Stimulated activated memory B cell treated with anti-CD40 and anti-IgM and Interleukin-4, amounts not matched to agents 10 μg/mL and 1 μg/mL and 100 μg/mL, for 72 hours (primary cell): Measurements from ENCODE around the gene CCDC93.

Experiments used
- ATAC-seq: fragments of 150-1000 bp; cut with Tn5 transposase; 2 replicates; pipeline ENCODE4 v1.10.0; 2021
- H3K27ac Mint-ChIP-seq: one replicate; pipeline ENCODE4 v1.8.0; 2022; ENCODE audit warnings: mild to moderate bottlenecking, mixed read lengths
- H3K27me3 Mint-ChIP-seq: one replicate; pipeline ENCODE4 v1.8.0; 2022; ENCODE audit warnings: mixed read lengths
- H3K36me3 Mint-ChIP-seq: one replicate; pipeline ENCODE4 v1.8.0; 2022; ENCODE audit warnings: mixed read lengths
- H3K4me1 Mint-ChIP-seq: one replicate; pipeline ENCODE4 v1.8.0; 2022; ENCODE audit warnings: mixed read lengths
- H3K4me3 Mint-ChIP-seq: one replicate; pipeline ENCODE4 v1.8.0; 2022; ENCODE audit warnings: mild to moderate bottlenecking, moderate library complexity, mixed read lengths
- H3K9me3 Mint-ChIP-seq: one replicate; pipeline ENCODE4 v1.8.0; 2022; ENCODE audit warnings: mixed read lengths

Gene CCDC93

DNA sequence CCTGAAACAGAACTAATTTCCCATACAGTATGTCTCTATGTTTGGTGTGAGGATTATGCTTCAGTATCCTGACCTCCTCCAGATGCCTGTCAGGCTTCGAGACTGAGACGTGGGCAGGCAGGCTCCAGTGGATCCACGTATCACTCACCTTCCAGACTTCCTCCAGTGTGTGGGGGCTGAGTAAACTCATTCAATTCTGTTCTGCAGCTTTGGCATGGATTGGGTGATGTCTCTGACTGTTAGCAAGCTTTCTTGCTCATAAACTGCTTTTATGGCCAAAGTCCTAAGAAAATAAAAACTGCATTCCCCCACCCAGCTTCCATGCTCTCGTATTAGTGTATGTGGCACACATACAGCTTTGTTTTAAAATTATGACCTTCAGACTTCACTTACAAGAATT lies 53.6 kb downstream of the CCDC93 start:
- Mint-ChIP-seq H3K9me3 (no peaks in the 10 kb centered on the region), H3K4me3 (no peak overlapping the region), H3K36me3 (peaks cover 70% of the 10 kb centered on the region), H3K4me1 (no peaks in the 10 kb centered on the region), H3K27me3 (no peaks in the 10 kb centered on the region), H3K27ac (no peak overlapping the region)
- no peak for ATAC-seq

DNA sequence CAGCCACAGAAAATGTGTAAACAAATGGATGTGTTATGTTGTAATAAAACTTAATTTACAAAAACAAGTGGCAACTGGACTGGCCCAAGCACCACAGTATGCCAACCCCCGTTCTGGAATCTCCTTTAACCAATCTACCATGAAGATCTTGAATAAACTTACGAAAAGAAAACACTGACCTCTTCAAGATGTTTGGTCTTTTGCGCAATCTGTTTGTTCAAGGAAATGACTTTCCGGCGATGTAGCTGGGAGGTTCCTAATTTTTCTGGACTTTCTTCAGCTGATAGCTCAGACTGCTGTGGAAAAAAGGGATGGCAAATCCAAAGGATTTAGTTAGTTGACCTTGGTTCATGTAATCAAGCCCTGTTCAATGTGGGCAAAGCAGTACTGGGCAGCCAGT lies 55.7 kb downstream of the CCDC93 start:
- Mint-ChIP-seq H3K27ac (no peak overlapping the region), H3K4me3 (no peak overlapping the region), H3K9me3 (no peaks in the 10 kb centered on the region), H3K36me3 (peaks cover 72% of the 10 kb centered on the region), H3K27me3 (no peaks in the 10 kb centered on the region), H3K4me1 (no peaks in the 10 kb centered on the region)
- no peak for ATAC-seq

DNA sequence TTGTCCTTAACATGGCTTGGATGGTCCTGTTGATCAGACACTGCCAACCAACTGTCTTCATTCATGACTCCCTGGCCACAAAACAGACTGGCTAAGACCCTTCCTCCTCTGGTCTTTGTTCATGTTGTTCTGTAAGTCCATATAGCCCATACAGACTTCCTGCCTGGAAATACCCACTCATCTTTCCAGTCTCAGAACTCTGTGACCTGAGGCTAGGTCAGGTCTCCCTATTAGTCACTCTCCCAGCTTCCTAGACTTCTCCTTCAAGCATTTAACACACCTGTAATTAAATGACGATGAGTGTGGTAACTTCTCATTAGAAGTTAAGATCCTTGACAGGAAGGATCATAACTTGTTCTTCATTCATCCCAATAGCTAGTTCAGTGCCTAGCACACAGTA lies 56.3 kb downstream of the CCDC93 start:
- no peaks in the 10 kb centered on the region for H3K4me1 Mint-ChIP-seq
- H3K27me3 Mint-ChIP-seq: no peaks in the 10 kb centered on the region
- H3K36me3 Mint-ChIP-seq: peaks cover 73% of the 10 kb centered on the region
- no peak for ATAC-seq
- no peaks in the 10 kb centered on the region for H3K9me3 Mint-ChIP-seq
- no peak overlapping the region for H3K4me3 Mint-ChIP-seq
- no peak overlapping the region for H3K27ac Mint-ChIP-seq

DNA sequence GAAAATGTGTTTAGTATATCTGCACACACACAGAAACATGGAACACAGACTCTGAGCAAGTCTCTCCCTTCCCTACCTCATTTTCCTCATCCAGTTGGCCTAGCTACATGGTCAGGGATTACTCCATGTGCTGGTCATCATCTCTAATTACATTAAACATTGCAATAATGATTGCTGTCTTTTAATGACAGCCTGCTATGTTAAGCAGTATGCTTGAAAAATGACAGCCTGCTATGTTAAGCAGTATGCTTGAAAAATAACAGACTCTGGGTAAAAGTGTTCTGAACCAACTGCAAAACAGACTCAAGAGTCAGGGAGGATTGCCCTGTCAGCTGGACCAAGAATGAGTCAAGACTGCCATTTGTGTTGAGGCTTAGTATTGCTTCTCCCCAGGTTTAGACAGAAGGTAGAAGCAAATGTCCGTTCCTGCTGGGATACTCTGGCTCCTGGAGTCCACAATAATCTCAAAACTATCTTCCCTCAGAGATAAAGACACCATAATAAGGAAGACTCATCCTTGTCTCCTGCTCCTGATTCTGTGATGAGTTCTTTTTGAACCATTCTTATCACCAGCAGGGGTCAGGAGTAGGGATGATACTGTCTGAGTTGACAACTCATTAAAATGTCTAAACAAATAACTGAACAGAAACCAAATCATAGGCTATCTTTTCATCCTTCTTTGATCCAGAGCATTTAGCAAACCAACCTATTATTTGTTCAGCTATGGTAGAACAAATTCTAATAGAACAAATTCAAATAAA lies 57.7 kb downstream of the CCDC93 start:
- H3K36me3 Mint-ChIP-seq: peaks cover 81% of the 10 kb centered on the region
- H3K4me3 Mint-ChIP-seq: no peak overlapping the region
- no peaks in the 10 kb centered on the region for H3K27me3 Mint-ChIP-seq
- no peak for ATAC-seq
- no peak overlapping the region for H3K27ac Mint-ChIP-seq
- H3K9me3 Mint-ChIP-seq: no peaks in the 10 kb centered on the region
- H3K4me1 Mint-ChIP-seq: no peaks in the 10 kb centered on the region

DNA sequence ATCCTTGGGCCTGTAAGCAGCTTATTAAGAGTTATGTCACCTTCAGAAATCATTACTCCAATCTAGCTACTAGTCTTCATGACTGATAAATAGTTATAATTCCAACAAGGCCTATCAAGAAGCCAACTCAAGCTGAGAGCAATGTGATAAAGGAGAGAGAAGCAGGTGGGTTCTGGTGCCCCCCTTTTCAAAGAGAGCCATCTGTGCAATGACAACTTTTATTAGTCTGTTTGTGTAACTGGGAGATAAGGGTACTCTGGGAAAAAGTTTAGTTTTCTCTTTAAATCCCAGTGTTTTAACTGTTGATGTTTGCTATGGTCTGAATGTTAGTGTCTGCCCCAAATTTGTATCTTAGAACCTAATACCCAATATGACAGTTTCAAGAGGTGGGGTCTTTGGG lies 60.6 kb downstream of the CCDC93 start:
- no peak overlapping the region for H3K4me3 Mint-ChIP-seq
- no peak overlapping the region for H3K27ac Mint-ChIP-seq
- H3K4me1 Mint-ChIP-seq: no peaks in the 10 kb centered on the region
- no peaks in the 10 kb centered on the region for H3K9me3 Mint-ChIP-seq
- H3K27me3 Mint-ChIP-seq: no peaks in the 10 kb centered on the region
- peaks cover 69% of the 10 kb centered on the region for H3K36me3 Mint-ChIP-seq
- no peak for ATAC-seq

DNA sequence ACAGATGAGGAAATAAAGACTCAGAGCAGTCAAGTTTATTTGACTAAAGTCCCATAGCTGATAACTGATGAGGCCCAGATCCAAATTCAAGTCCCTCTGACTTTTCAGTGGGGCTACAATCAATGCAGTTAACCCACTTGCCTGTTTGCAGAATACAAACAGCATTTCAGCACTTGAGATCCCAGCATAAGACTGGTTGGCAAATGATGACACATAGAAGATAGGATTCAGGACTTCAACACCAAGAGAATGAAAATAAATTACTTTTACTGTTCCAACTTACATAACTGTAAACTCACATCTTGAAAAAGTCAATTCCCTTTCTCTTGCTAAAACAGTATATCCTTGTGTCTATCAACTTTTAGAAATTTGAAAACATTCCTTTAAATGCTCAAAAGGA lies 61.2 kb downstream of the CCDC93 start:
- Mint-ChIP-seq H3K27me3 (no peaks in the 10 kb centered on the region), H3K9me3 (no peaks in the 10 kb centered on the region), H3K4me3 (no peak overlapping the region), H3K27ac (no peak overlapping the region), H3K36me3 (peaks cover 69% of the 10 kb centered on the region), H3K4me1 (no peaks in the 10 kb centered on the region)
- no peak for ATAC-seq

DNA sequence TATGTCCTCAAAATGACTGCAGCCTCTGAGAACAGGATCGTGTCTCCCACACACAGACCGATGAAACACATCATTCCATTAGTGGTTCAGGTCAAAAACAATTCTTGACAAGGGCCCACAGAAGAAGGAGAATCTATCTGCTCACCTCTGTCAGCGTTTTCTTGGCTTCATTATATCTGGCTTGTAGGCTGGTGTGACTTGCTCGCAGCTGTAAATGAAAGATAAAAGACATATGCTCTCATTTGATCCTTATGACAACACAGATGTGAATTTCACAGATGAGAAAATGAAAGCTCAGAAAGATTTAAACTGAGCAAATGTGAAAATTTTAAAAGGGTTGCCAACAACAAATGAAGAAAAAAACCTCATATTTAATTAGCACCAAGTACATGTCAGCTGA lies 61.6 kb downstream of the CCDC93 start:
- no peaks in the 10 kb centered on the region for H3K9me3 Mint-ChIP-seq
- peaks cover 68% of the 10 kb centered on the region for H3K36me3 Mint-ChIP-seq
- no peaks in the 10 kb centered on the region for H3K4me1 Mint-ChIP-seq
- H3K27me3 Mint-ChIP-seq: no peaks in the 10 kb centered on the region
- no peak overlapping the region for H3K27ac Mint-ChIP-seq
- H3K4me3 Mint-ChIP-seq: no peak overlapping the region
- ATAC-seq: no peak

DNA sequence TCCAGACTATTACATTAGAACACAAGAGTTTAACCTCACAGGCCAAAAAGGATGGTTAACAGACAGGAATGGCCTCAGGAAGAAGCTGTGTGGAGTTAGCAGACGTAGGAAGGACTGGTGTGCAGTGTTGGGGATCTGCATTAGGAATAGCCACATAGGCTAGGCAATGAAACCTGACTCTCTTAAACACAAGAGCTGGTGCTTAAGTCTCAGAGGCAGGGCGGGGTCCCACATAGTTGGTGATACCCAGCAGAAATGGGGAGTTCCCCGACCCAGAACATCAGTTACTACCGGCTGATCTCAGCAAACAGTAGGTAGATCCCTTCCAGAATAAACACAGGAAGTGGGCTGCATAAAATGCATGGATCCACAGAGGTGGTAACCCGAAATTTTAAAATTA lies 64.1 kb downstream of the CCDC93 start:
- H3K9me3 Mint-ChIP-seq: no peaks in the 10 kb centered on the region
- H3K4me3 Mint-ChIP-seq: no peak overlapping the region
- peaks cover 80% of the 10 kb centered on the region for H3K36me3 Mint-ChIP-seq
- no peaks in the 10 kb centered on the region for H3K27me3 Mint-ChIP-seq
- H3K27ac Mint-ChIP-seq: no peak overlapping the region
- H3K4me1 Mint-ChIP-seq: no peaks in the 10 kb centered on the region
- ATAC-seq: no peak

DNA sequence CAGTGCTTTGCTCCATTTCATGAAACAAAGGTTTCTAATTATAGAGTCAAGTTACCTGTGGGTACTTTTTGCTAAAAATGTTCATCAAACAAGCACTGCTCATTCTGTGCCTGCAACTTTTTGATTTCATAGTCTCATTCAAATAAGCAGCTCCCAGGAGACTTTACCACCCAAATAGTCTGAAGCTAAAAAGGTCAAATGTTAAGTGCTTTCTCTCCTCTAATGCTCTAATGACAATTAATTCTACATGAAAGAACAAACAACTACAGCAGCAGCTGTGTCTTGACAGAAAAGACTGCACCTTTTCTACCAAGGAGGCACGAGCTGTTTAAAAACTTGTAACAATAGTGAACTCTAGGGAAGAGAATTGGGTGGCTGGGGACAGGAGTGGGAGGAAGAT lies 65.3 kb downstream of the CCDC93 start:
- Mint-ChIP-seq H3K36me3 (peaks cover 78% of the 10 kb centered on the region), H3K4me1 (no peaks in the 10 kb centered on the region), H3K27me3 (no peaks in the 10 kb centered on the region), H3K4me3 (no peak overlapping the region), H3K27ac (no peak overlapping the region), H3K9me3 (no peaks in the 10 kb centered on the region)
- ATAC-seq: no peak

DNA sequence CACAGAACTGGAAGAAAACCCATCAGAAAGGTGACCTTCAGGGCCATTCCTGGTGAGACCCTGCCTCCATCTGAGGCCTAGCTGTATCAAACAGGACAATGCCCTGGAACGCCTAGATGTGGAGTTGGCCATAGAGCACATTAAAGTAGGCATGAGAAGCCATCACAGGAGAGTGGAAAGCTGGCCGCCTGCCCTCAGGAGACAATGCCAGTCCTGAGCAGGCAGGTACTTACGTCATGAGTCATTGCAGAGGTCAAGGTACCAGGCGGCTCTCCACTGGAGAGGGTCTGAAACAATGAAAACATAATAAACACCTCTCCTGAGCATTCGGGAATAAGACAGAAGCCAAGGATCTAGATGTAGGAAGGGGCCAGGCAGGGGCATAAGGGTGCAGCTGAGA lies 68.6 kb downstream of the CCDC93 start:
- no peak for ATAC-seq
- H3K4me1 Mint-ChIP-seq: no peaks in the 10 kb centered on the region
- no peaks in the 10 kb centered on the region for H3K9me3 Mint-ChIP-seq
- H3K36me3 Mint-ChIP-seq: peaks cover 82% of the 10 kb centered on the region
- H3K4me3 Mint-ChIP-seq: no peak overlapping the region
- no peaks in the 10 kb centered on the region for H3K27me3 Mint-ChIP-seq
- H3K27ac Mint-ChIP-seq: no peak overlapping the region

DNA sequence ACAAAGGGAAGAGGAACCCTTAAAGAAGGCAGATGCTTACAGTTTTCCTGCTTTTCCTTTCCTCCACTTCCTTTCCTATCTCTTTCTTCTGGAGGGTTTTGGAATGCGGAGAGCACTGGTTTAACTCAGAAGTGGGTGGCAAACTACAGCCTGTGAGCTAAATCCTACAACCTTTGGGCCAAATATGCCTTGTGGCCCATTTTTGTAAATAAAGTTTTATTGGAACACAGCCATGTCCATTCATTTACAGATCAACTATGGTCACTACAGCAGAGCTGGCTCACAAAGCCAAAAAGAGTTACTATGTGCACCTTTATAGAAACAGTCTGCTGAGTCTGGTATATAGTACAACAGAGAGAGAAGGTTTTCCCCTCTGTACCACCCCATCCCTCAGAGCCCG lies 69.1 kb downstream of the CCDC93 start:
- ATAC-seq: no peak
- Mint-ChIP-seq H3K4me1 (no peaks in the 10 kb centered on the region), H3K9me3 (no peaks in the 10 kb centered on the region), H3K27me3 (no peaks in the 10 kb centered on the region), H3K27ac (no peak overlapping the region), H3K4me3 (no peak overlapping the region), H3K36me3 (peaks cover 87% of the 10 kb centered on the region)

DNA sequence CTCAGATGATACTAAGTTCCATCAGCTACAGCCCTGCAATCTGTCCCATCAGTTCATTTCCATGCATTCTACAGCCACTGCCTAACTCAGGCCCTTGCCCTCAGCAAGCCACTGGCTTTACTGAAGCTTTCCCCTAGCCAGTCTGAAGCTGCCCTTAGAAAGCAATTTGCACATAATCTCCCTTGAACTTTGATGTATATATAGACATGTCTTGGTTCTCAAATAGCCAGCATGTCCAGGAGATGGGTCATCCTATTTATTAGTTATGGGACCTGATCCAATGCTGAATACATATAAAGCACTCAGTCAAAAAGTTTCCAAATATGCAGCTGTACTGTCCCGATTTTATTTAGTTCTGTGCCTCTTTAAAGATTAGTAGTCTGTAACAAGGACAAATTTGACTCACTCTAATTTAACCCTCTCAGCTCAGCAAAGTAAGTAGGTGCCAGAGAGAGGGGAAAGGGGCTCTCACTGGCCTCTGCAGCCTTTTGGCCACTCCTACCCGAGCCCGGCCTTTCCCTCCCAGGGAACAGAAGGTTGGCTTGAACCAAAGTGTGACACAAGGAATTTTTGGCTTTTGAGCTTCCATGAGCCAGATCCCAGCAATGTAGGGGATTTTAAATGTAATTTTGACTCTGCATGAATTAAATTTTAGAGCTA lies 70.7 kb downstream of the CCDC93 start:
- Mint-ChIP-seq H3K36me3 (peaks cover 91% of the 10 kb centered on the region), H3K27ac (no peak overlapping the region), H3K9me3 (no peaks in the 10 kb centered on the region), H3K27me3 (no peaks in the 10 kb centered on the region), H3K4me3 (no peak overlapping the region), H3K4me1 (no peaks in the 10 kb centered on the region)
- no peak for ATAC-seq

DNA sequence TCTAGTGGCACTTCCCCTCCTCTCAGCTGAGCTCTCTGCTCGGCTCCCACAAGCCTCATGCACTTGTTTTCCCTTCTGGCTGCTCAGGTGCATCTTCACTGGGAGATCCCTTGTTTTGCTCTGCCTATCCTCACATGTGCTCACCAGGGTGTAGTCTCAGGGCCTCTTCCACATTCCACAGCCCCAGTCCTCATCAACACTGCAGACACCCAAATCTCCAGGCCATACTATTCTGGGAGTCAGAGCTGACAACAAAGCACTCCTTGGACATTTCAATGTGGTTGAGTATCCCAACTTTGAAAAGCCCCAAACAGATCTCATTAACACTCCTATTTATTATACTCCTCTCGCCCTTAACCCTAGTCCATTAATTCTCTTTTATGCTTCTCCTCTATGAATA lies 71.3 kb downstream of the CCDC93 start:
- H3K4me1 Mint-ChIP-seq: no peaks in the 10 kb centered on the region
- H3K9me3 Mint-ChIP-seq: no peaks in the 10 kb centered on the region
- no peaks in the 10 kb centered on the region for H3K27me3 Mint-ChIP-seq
- H3K4me3 Mint-ChIP-seq: no peak overlapping the region
- H3K27ac Mint-ChIP-seq: no peak overlapping the region
- no peak for ATAC-seq
- H3K36me3 Mint-ChIP-seq: peaks cover 86% of the 10 kb centered on the region

DNA sequence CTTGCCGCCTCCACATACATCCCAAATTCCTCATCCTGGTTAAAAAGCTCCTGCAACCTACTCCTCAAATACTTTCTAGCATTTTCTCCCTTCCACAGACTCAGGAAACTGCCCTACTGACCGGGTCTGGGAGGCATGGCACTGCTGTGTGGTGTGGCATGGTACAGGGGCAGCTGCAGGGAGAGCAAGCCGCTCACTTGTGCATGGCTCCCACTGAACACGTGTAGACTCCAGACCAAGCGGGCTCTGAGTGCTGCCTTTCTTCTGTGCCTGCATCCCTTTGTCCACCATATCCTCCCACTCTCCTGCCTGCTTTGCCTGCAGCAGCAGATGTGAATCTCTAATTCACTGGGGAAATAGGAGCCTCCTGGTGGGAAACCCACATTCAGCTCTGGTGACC lies 72.2 kb downstream of the CCDC93 start:
- Mint-ChIP-seq H3K4me1 (no peaks in the 10 kb centered on the region), H3K27ac (no peak overlapping the region), H3K36me3 (peaks cover 81% of the 10 kb centered on the region), H3K9me3 (no peaks in the 10 kb centered on the region), H3K27me3 (no peaks in the 10 kb centered on the region), H3K4me3 (no peak overlapping the region)
- ATAC-seq: no peak

DNA sequence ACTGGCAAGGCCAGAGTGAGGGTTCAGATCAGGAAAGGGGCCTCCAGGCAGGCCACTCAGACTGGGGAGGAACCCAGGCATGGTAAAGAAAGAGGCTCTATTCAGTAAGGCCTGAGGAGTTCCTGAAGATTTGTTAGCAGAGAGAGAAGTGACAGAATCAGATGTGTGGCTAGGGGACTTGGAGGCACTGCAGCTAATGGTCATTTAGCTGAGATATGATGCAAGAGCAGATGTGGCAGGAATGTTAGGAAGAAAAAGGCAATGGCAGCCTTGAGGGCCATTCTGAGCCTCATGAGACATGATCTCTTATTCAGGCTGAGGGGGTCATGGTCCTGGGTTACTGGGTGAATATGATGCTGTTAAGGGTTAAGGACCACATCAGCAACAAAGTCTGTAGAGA lies 73.4 kb downstream of the CCDC93 start:
- Mint-ChIP-seq H3K27ac (peak overlapping the region; percentile 3), H3K4me1 (no peaks in the 10 kb centered on the region), H3K4me3 (no peak overlapping the region), H3K27me3 (no peaks in the 10 kb centered on the region), H3K36me3 (peaks cover 81% of the 10 kb centered on the region), H3K9me3 (no peaks in the 10 kb centered on the region)
- no peak for ATAC-seq

DNA sequence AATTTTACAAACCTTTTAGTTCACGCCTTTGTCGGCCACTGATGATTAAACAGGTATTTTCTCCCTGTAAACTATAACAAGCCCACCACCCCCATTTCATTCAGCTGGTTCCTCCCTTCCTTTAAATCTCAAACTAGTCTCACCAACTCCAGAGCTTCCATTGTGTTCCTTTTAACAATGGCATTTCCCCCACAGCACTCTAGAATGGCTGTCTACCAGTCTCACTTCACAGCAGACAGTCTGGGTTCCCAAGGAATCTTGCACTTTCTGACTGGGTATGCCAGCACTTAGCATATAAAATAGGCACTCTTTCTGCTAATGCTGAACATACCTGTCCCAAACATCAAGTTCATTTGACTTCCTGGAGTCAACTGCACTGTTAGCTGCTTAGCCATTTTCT lies 75.3 kb downstream of the CCDC93 start:
- Mint-ChIP-seq H3K4me3 (no peak overlapping the region), H3K36me3 (peaks cover 84% of the 10 kb centered on the region), H3K9me3 (no peaks in the 10 kb centered on the region), H3K27me3 (no peaks in the 10 kb centered on the region), H3K4me1 (no peaks in the 10 kb centered on the region), H3K27ac (no peak overlapping the region)
- ATAC-seq: no peak
